GM21367 (cell line): Measurements from ENCODE around the gene MACROD2.

ENCODE experiments used
- ATAC-seq: cut with Tn5 transposase; IDR thresholded peaks from one replicate; pipeline ENCODE4 v1.9.1; 2021; ENCODE audit not compliant: unreplicated experiment

Gene MACROD2

GRCh38 chr20:15579688-15580087 is 1584.4 kb downstream of the MACROD2 start:
- no peak for ATAC-seq

DNA sequence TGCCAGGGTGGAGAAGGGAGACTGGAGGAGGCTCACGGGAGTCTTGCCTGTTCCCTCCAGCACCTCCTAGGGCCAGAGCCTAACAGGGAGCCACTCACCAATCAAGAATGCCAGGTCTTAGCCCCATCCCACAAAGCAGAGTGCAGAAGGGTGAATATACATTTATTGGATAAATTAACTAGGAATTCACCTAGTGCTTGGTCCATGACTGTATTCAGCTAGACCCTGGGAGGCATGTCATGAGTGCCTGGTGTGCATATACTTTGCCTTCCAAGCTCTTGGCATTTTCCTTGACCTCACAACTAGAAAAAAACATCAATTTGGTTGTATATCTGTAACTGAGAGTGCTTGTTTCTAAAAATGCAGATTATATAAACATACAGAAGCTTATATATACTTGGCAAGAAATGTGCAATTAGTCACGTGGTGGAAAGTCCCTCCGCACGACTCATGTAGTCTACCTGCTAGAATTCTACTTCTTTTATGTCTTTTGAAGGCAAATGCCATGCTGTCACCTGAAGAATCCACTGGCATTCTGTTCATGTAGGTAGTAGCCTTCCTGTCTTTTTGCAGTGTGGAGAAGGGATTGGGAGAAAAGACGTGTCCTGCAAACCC is 1586.9 kb downstream of the MACROD2 start:
- ATAC-seq = no peak

GRCh38 chr20:15584507-15584906 is 1589.2 kb downstream of the MACROD2 start:
- no peak for ATAC-seq

GRCh38 chr20:15593081-15593480 is 1597.8 kb downstream of the MACROD2 start:
- no peak for ATAC-seq

- ATAC-seq = no peak
Observed at GRCh38 chr20:15594158-15594695, 1598.9 kb downstream of the MACROD2 start.

DNA sequence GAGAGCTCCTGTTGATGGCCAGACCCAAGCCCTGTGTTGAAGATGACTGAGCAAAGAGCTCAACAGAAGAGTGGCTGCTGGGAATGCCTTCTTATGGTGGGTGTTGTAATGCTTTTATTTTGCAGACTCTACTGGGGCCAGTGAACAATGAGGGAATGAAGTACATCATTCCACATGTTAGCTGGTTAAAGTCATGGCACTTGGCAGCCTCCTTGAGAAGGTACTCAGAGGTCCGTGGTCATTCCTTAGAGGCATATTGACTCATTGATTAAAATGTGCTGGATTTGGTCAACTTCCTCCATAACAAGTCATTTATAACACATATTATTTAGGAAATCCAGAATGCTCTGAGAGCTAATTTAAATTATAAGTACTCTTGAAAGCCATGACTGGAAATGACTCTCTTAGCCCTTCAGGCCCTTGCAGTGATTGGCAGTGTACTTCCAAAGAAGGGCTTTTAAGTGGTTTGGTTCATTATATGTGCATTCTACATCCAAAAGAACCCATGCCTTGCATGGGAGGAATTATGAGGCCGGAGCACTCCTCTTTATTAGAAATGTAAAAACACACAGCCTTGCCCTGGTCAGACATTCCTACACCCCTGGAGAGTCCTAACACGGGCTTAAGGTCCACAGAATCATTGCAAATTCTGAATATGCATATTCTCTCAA is 1601.0 kb downstream of the MACROD2 start:
- ATAC-seq = no peak

DNA sequence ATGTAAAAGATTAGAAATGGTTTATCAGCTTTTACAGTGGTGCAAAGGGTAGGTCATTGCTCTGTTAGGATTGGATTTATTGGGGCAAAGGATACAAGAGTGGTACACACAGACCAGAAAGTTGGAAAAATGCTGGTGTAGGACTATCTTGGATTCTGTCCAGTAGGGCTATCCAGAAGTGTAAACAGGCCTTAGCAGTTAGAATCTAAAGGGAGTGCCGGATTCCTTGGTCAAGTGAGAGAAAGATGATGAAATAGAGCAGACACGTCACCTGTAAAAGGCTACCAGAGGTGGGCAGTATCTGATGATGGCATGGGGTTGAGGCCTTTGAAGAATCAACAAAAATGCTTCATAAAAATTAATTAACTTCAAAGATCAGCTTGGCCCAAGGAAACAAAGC is 1602.0 kb downstream of the MACROD2 start:
- ATAC-seq = no peak

- ATAC-seq = no peak
Observed at GRCh38 chr20:15599961-15600360, 1604.6 kb downstream of the MACROD2 start.

DNA sequence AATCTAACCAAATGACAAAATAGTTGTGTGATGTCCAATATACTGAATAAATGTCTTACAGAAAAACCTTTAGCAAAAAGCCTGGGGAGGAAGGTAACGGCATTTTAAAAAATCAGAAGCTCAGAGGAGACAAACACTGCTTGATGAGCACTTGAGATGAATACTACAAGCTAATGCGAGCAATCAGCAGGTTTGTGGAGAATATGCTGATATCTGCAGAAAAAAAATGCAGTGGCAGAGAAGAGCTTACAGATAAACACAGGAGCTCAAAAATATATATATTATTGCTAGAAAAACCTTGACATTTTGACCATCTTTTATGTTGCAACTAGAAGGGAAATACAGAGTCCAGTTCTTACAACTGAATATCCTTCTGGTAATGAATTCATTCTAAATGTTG is 1605.2 kb downstream of the MACROD2 start:
- no peak for ATAC-seq

- no peak for ATAC-seq
Observed at GRCh38 chr20:15603506-15603905, 1608.2 kb downstream of the MACROD2 start.

DNA sequence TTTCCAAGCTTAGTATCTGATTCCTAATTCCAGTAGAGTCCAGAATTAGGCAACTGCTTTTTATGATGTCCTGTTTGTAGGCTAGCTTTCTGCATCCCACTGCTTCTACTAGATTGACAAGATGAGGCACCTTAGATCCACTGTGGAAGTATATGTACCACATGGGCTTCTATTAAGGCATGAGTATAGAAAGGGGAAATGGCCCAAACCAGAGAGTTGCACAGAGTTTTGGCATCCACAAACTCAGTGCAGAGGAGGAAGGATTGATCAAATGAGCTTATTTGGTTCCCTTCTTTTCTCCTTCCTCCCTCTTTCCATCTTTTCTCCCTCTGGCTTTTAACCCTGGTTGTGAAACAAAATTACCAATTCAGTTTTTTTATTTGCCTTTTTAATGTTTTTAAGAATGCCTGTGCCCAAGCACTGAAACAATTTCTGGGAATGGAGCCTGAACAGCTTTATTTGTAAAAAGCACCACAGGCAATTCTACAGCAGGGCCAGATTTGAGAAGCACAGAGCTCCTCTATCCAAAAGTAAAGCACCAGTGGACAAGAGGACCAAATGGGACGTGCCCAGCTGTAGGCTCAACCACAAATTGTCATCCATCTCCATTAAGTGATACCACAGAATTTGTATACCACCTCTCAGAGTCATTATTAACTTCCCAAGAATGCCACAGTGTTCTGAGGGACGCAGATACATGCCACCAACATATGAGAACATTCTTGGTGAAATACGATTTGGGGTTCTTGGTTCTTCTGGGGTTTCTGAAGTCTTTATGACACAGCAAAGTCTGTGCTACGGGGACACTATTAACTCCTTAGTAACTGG is 1608.9 kb downstream of the MACROD2 start:
- ATAC-seq = no peak

- ATAC-seq = no peak
Observed at GRCh38 chr20:15609921-15610320, 1614.6 kb downstream of the MACROD2 start.

- no peak for ATAC-seq
Observed at GRCh38 chr20:15610787-15611186, 1615.5 kb downstream of the MACROD2 start.

DNA sequence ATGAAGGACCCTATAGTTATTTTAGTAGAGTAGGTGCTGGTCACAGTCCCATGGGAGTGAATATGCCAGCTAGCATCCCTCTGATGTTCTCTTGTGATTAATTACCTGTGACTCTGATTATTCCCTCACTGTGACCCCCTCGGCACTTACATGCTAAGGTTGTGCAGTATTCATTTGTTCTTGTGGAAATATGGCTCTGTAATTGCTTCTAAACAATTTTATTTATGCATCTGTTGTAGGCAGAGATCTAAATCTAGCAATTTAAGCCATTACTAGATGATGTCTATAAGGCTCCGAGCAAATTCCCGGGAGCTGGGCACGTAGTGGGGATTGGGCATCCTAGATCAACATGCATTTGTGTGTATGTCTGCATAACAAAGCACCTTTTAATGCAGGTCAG is 1616.2 kb downstream of the MACROD2 start:
- no peak for ATAC-seq

DNA sequence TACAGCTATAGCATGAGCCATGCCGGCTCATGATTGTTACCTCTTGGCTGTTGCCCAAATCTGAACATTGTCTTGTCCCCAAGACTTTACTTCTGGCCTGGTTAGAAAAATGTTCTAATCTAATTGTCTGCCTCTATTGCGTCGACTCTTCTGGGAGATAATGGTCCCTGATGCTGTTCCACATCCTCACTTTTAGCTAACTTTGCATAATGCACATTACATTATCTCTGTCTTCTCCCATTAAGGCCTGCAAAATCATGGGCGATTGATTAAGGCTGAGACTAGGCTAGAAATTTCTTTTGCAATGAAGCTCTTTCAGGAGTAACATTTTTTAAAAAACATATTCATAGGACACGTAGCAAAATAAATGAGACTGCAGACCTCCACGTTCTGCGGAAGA is 1616.9 kb downstream of the MACROD2 start:
- no peak for ATAC-seq

- ATAC-seq = no peak
Observed at GRCh38 chr20:15612769-15613168, 1617.5 kb downstream of the MACROD2 start.

- no peak for ATAC-seq
Observed at GRCh38 chr20:15613530-15613929, 1618.2 kb downstream of the MACROD2 start.

GRCh38 chr20:15616626-15617025 is 1621.3 kb downstream of the MACROD2 start:
- no peak for ATAC-seq

DNA sequence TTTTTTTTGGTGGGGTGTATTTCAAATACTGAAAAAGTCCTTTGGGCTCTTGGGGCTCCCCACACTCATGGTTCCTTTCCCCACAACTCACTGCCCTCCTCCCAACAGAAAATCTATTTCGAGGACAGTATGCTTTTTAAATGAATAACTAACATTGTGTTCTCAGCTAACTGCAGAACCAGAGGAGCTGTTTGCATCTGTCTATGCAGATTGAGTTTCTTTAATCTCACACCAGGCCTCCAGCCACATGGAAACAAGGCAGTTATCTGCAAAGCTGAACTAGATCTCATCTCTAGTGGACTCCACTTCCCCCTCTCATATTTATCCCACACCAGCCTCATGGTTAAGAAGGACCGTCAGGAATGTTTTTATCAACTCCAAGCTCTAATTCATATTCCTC is 1622.8 kb downstream of the MACROD2 start:
- no peak for ATAC-seq

GRCh38 chr20:15618912-15619311 is 1623.6 kb downstream of the MACROD2 start:
- no peak for ATAC-seq

- ATAC-seq = no peak
Observed at GRCh38 chr20:15619341-15619740, 1624.0 kb downstream of the MACROD2 start.

- ATAC-seq = no peak
Observed at GRCh38 chr20:15619816-15620215, 1624.5 kb downstream of the MACROD2 start.
